ENCODE measurements around the gene RHOV. TPM values are rescaled to one million over a fixed set of nuclear protein-coding genes. Genes with fewer than 3 reads are reported as not detected.

Gene RHOV
- total and polyA plus RNA-seq, 2 of the 4 experiments (the other 2 are of a cell fraction), result 0.10 TPM; not detected in 1

DNA sequence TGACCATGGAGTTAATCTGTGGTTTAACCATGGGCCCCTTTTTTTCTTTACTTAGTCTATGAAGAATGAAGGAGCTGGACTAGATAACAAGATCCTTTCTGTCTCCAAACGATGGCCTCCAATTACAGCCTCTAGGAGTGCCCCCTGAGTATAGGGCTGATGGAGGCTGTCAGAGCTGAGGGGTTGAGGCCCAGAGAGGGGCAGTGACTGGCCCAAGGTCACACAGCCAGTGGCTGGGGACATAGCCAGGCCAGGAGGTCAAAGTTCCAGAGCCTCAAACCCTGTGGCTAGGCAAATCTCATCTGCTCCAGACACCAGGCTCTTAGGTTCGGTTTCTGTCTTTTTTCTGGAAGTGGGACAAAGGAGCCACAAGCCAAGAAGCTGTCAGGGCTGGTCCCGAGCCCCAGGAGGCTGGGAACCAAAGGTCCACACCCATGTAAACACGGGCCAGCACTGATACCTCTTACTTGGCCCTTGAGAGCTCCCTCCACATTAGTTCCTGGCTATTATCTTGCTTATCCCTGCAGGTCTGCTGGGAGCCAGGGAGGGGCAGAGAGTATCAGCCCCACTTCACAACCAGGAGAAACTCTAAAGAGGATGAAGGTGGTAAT lies 10.3 kb downstream of the RHOV start:
- Histone ChIP-seq H3K18ac (ENCODE audit: low read depth, low read length) (no peak overlapping the region), H4K5ac (ENCODE audit: low read depth, low read length) (no peak overlapping the region), H3K36me3 (ENCODE audit: control insufficient read depth, insufficient read depth, low read length) (no peaks in the 10 kb centered on the region), H4K20me1 (ENCODE audit: insufficient read depth, low read length) (no peaks in the 10 kb centered on the region), H3K9me3 (ENCODE audit: control insufficient read depth, insufficient read depth, low read length) (no peaks in the 10 kb centered on the region), H3K23ac (ENCODE audit: low read depth, low read length) (no peak overlapping the region), H4K8ac (ENCODE audit: low read depth in 2 of 2, low read length in 2 of 2) (no peak overlapping the region), H3K56ac (ENCODE audit: extremely low read depth, insufficient read depth, low read length) (no peak overlapping the region), H3K14ac (replicated peaks; ENCODE audit: low read depth, low read length) (no peak overlapping the region), H3K79me1 (ENCODE audit: low read depth in 1 of 2, low read length in 2 of 2) (no peaks in the 10 kb centered on the region), H3K9ac (ENCODE audit: low read depth, low read length) (no peak overlapping the region), H4K91ac (ENCODE audit: insufficient read depth, low read depth, low read length) (no peak overlapping the region), H3K4me2 (ENCODE audit: low read depth, low read length) (no peak overlapping the region), H3K4me3 (ENCODE audit: insufficient read depth, low read depth, low read length) (no peak overlapping the region), H2BK20ac (ENCODE audit: low read depth, low read length) (no peak overlapping the region), H2AK9ac (replicated peaks; ENCODE audit: low read depth, low read length, poor library complexity) (peak overlapping the region; percentile 50), H3K27me3 (ENCODE audit: control insufficient read depth, insufficient read depth, low read length) (peaks cover 11% of the 10 kb centered on the region), H2BK5ac (ENCODE audit: low read depth, low read length, poor library complexity, severe bottlenecking) (no peak overlapping the region), H3K4ac (ENCODE audit: low read depth, low read length) (no peak overlapping the region), H2AK5ac (ENCODE audit: low read depth, low read length) (no peak overlapping the region), H2BK120ac (ENCODE audit: low read depth, low read length) (no peak overlapping the region), H3K9me1 (ENCODE audit: insufficient read depth, low read length) (peaks cover 3% of the 10 kb centered on the region; the same call in 1 of the 2 replicates), H2AFZ (replicated peaks; ENCODE audit: low read length, poor library complexity) (no peak overlapping the region), H2BK15ac (ENCODE audit: low read depth, low read length) (no peak overlapping the region), H3K4me1 (ENCODE audit: control insufficient read depth, insufficient read depth, low read length) (0 out of 2 replicates have a peak, but pooled peaks cover 1% of the 10 kb centered on the region), H3K27ac (ENCODE audit: insufficient read depth, low read length) (no peak overlapping the region)
- dilution Hi-C loops (cut with HindIII; ENCODE audit: low sequenced_read_pairs, unreplicated experiment) (no loop called here), intact Hi-C loops (cut with micrococcal nuclease) (no loop called here), in situ Hi-C loops (cut with MboI; ENCODE audit: low sequenced_read_pairs) (no loop called here)
- TF ChIP-seq NFE2L2 (IDR thresholded peaks at IDR 0.05; ENCODE audit: low read depth, low read length), result no peak
- TF ChIP-seq MXI1 (IDR thresholded peaks at IDR 0.05; ENCODE audit: borderline replicate concordance, low read depth, low read length), result no peak
- TF ChIP-seq, protein P1, sequence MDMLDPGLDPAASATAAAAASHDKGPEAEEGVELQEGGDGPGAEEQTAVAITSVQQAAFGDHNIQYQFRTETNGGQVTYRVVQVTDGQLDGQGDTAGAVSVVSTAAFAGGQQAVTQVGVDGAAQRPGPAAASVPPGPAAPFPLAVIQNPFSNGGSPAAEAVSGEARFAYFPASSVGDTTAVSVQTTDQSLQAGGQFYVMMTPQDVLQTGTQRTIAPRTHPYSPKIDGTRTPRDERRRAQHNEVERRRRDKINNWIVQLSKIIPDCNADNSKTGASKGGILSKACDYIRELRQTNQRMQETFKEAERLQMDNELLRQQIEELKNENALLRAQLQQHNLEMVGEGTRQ (IDR thresholded peaks at IDR 0.05; ENCODE audit: low read depth, low read length), result no peak
- no peak for TF ChIP-seq CEBPB (IDR thresholded peaks at IDR 0.05; ENCODE audit: low read depth, low read length)
- no peak for TF ChIP-seq RFX5 (IDR thresholded peaks at IDR 0.05; ENCODE audit: low read depth, low read length)
- TF ChIP-seq RAD21 (IDR thresholded peaks at IDR 0.05; ENCODE audit: low read length), result no peak
- TF ChIP-seq CHD1 (IDR thresholded peaks at IDR 0.05; ENCODE audit: low read depth, low read length), result no peak
- TF ChIP-seq, protein P2, sequence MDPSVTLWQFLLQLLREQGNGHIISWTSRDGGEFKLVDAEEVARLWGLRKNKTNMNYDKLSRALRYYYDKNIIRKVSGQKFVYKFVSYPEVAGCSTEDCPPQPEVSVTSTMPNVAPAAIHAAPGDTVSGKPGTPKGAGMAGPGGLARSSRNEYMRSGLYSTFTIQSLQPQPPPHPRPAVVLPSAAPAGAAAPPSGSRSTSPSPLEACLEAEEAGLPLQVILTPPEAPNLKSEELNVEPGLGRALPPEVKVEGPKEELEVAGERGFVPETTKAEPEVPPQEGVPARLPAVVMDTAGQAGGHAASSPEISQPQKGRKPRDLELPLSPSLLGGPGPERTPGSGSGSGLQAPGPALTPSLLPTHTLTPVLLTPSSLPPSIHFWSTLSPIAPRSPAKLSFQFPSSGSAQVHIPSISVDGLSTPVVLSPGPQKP (IDR thresholded peaks at IDR 0.05; ENCODE audit: borderline replicate concordance, low read depth, low read length), result no peak
- TF ChIP-seq POLR2A (IDR thresholded peaks at IDR 0.05; ENCODE audit: low read depth, low read length), result no peak
- TF ChIP-seq SMC3 (IDR thresholded peaks at IDR 0.05; ENCODE audit: low read depth, low read length), result no peak
- TF ChIP-seq BHLHE40 (IDR thresholded peaks at IDR 0.05; ENCODE audit: low read depth, low read length), result no peak
- DNase-seq (no peak), ATAC-seq (ENCODE audit: low read depth) (no peak)
- ChIA-PET CTCF (interaction anchor here (1.0 to 2.2 kb wide), 2 partner anchors 29 to 30 kb away, joined by 3 to 7 read pairs; partner anchors contain the start of gene VPS18), POLR2A (ENCODE audit: unreplicated experiment) (no interaction called here)
- no TSS peak for BruUV-seq (replicated peaks)
- WGBS, 2 experiments (ENCODE audit: extremely low coverage in 2 of 2, insufficient read length in 1 of 2), result no CpG with 5 or more reads among the region's 4 CpGs

All from IMR-90 (cell line).